ENCODE results near the gene MRTO4. TPM values are rescaled to one million over a fixed set of nuclear protein-coding genes. Genes with fewer than 3 reads are reported as not detected.
"Not testable (repeated sequence)": the region's sequence is repeated elsewhere in the genome, so short reads cannot be mapped to it uniquely, and the experiment has no call there.

MRTO4 gene
- total RNA-seq, 1 donor = 18.5 TPM

GRCh38 chr1:19210772-19211549 is 40.6 kb upstream of the MRTO4 start:
- Histone ChIP-seq H3K27ac (ENCODE audit: low read depth, low read length) (peak overlapping the region; percentile 99), H3K4me1 (ENCODE audit: insufficient read depth, low read length) (peaks cover 26% of the 10 kb centered on the region), H2AFZ (ENCODE audit: low read length) (peak overlapping the region; percentile 78), H3K4me3 (ENCODE audit: insufficient read depth, low read length) (peak overlapping the region; percentile 89), H3K9me3 (ENCODE audit: low read depth, low read length) (no peaks in the 10 kb centered on the region), H4K20me1 (ENCODE audit: insufficient read depth, low read length) (peaks cover 33% of the 10 kb centered on the region), H3K79me2 (ENCODE audit: insufficient read depth, low read length) (peaks cover 92% of the 10 kb centered on the region), H3K36me3 (ENCODE audit: insufficient read depth, low read length) (peaks cover 12% of the 10 kb centered on the region), H3K27me3 (ENCODE audit: insufficient read depth, low read length) (no peaks in the 10 kb centered on the region), H3K4me2 (ENCODE audit: insufficient read depth, low read length) (peak overlapping the region; percentile 99)
- no peak for TF ChIP-seq CTCF (IDR thresholded peaks at IDR 0.05; ENCODE audit: extremely low read depth, low read depth, low read length)
- DNase-seq (ENCODE audit: insufficient read length, low spot score, missing footprints) = peak; percentile 52

GRCh38 chr1:19212167-19212566 is 39.4 kb upstream of the MRTO4 start:
- TF ChIP-seq CTCF (IDR thresholded peaks at IDR 0.05; ENCODE audit: extremely low read depth, low read depth, low read length) = no peak
- H3K27me3 ChIP-seq (ENCODE audit: insufficient read depth, low read length) = no peaks in the 10 kb centered on the region
- H3K9me3 ChIP-seq (ENCODE audit: low read depth, low read length) = no peaks in the 10 kb centered on the region
- no peak for DNase-seq (ENCODE audit: insufficient read length, low spot score, missing footprints)
- H3K27ac ChIP-seq (ENCODE audit: low read depth, low read length) = no peak overlapping the region
- peaks cover 26% of the 10 kb centered on the region for H3K4me1 ChIP-seq (ENCODE audit: insufficient read depth, low read length)
- H4K20me1 ChIP-seq (ENCODE audit: insufficient read depth, low read length) = peaks cover 21% of the 10 kb centered on the region
- no peak overlapping the region for H2AFZ ChIP-seq (ENCODE audit: low read length)
- H3K79me2 ChIP-seq (ENCODE audit: insufficient read depth, low read length) = peaks cover 86% of the 10 kb centered on the region
- H3K4me2 ChIP-seq (ENCODE audit: insufficient read depth, low read length) = no peak overlapping the region
- H3K4me3 ChIP-seq (ENCODE audit: insufficient read depth, low read length) = no peak overlapping the region
- peaks cover 22% of the 10 kb centered on the region for H3K36me3 ChIP-seq (ENCODE audit: insufficient read depth, low read length)

DNA sequence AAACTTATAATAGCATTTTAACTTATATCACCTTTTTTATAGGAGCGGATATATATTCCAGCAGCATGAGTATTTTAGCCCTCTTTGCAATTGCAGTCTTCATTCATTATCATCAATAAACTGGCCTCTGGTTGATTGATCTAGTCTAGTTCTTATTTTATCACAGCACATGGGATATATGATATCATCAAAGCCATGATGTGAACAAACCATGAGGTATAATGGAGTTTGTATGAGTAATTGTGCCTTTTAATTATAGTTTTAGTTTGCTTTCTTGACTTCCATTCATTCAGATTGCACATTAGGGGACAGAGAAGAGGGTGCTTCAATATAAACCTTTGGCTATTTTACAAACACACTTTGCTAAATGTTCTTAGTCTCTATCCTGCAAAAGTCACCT is 38.0 kb upstream of the MRTO4 start:
- H4K20me1 ChIP-seq (ENCODE audit: insufficient read depth, low read length) = peaks cover 10% of the 10 kb centered on the region
- no peak for DNase-seq (ENCODE audit: insufficient read length, low spot score, missing footprints)
- no peak overlapping the region for H3K4me2 ChIP-seq (ENCODE audit: insufficient read depth, low read length)

GRCh38 chr1:19216585-19216984 is 35.0 kb upstream of the MRTO4 start:
- not testable (repeated sequence) for DNase-seq (ENCODE audit: insufficient read length, low spot score, missing footprints); H3K4me3 ChIP-seq (ENCODE audit: insufficient read depth, low read length); H3K27ac ChIP-seq (ENCODE audit: low read depth, low read length); H2AFZ ChIP-seq (ENCODE audit: low read length); H3K9me3 ChIP-seq (ENCODE audit: low read depth, low read length); H3K4me2 ChIP-seq (ENCODE audit: insufficient read depth, low read length); H4K20me1 ChIP-seq (ENCODE audit: insufficient read depth, low read length); H3K27me3 ChIP-seq (ENCODE audit: insufficient read depth, low read length)
- Histone ChIP-seq H3K36me3 (ENCODE audit: insufficient read depth, low read length) (peaks cover 52% of the 10 kb centered on the region), H3K4me1 (ENCODE audit: insufficient read depth, low read length) (peaks cover 10% of the 10 kb centered on the region), H3K79me2 (ENCODE audit: insufficient read depth, low read length) (peaks cover 49% of the 10 kb centered on the region)

More for the DNA sequence above, 38.0 kb upstream of the MRTO4 start:
- no peak for TF ChIP-seq CTCF (IDR thresholded peaks at IDR 0.05; ENCODE audit: extremely low read depth, low read depth, low read length)
- Histone ChIP-seq H3K79me2 (ENCODE audit: insufficient read depth, low read length) (peaks cover 72% of the 10 kb centered on the region), H3K9me3 (ENCODE audit: low read depth, low read length) (no peaks in the 10 kb centered on the region), H3K27me3 (ENCODE audit: insufficient read depth, low read length) (no peaks in the 10 kb centered on the region), H3K4me1 (ENCODE audit: insufficient read depth, low read length) (peaks cover 22% of the 10 kb centered on the region), H3K36me3 (ENCODE audit: insufficient read depth, low read length) (peaks cover 31% of the 10 kb centered on the region), H2AFZ (ENCODE audit: low read length) (no peak overlapping the region), H3K27ac (ENCODE audit: low read depth, low read length) (no peak overlapping the region), H3K4me3 (ENCODE audit: insufficient read depth, low read length) (no peak overlapping the region)
